GM12873 (cell line): ENCODE data around the gene TJAP1.

Experiments
- TF ChIP-seq, protein P1 (sequence below): IDR thresholded peaks from 2 replicates; pipeline ENCODE4 v1.5.1; 2012; ENCODE audit warnings: low read depth, mild to moderate bottlenecking, moderate library complexity, low read length, control low read depth; ENCODE audit not compliant: insufficient read depth; ENCODE audit errors: missing control alignments

Gene TJAP1

DNA sequence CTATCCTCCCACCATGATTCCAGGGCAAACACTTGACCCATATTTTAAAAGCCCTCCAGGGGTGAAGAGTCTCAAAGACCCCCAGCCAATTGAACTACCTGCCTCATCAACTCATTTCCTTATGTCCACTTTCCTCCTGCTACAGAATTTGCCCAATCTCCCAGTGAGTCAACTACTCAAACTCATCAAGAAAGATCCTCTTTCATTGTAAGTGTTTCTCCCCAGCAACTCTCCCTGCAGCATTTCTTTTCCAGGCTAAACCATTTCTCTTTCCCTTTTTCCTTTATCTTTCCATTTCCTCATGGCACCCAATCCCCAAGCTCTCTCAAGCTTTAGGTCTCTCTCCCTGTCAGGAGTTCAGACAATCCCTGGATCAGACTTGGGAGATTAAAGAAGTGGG, 23.5 kb upstream of the TJAP1 start:
- TF ChIP-seq, protein P1, sequence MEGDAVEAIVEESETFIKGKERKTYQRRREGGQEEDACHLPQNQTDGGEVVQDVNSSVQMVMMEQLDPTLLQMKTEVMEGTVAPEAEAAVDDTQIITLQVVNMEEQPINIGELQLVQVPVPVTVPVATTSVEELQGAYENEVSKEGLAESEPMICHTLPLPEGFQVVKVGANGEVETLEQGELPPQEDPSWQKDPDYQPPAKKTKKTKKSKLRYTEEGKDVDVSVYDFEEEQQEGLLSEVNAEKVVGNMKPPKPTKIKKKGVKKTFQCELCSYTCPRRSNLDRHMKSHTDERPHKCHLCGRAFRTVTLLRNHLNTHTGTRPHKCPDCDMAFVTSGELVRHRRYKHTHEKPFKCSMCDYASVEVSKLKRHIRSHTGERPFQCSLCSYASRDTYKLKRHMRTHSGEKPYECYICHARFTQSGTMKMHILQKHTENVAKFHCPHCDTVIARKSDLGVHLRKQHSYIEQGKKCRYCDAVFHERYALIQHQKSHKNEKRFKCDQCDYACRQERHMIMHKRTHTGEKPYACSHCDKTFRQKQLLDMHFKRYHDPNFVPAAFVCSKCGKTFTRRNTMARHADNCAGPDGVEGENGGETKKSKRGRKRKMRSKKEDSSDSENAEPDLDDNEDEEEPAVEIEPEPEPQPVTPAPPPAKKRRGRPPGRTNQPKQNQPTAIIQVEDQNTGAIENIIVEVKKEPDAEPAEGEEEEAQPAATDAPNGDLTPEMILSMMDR: no peak

DNA sequence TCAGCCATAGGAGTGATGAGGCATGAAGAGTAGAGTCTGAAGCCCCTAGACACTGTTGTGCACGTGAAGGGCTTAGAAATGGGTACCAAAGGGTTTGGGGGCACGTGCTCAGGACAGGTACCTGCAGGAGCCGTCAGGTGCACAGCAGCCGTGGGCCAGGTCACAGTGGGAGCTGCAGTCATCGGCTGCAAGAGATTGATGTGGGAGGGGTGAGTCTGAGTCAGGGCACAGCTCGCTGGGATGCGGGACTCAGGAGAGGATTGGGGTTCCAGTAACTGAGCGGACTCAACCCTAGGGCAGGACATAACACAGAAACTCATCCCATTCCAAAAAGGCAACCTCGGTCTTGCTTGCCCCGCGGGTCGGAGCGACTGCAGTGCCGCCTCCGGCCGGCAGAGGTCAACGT, 23.1 kb upstream of the TJAP1 start:
- TF ChIP-seq, protein P1: peak; percentile 96

DNA sequence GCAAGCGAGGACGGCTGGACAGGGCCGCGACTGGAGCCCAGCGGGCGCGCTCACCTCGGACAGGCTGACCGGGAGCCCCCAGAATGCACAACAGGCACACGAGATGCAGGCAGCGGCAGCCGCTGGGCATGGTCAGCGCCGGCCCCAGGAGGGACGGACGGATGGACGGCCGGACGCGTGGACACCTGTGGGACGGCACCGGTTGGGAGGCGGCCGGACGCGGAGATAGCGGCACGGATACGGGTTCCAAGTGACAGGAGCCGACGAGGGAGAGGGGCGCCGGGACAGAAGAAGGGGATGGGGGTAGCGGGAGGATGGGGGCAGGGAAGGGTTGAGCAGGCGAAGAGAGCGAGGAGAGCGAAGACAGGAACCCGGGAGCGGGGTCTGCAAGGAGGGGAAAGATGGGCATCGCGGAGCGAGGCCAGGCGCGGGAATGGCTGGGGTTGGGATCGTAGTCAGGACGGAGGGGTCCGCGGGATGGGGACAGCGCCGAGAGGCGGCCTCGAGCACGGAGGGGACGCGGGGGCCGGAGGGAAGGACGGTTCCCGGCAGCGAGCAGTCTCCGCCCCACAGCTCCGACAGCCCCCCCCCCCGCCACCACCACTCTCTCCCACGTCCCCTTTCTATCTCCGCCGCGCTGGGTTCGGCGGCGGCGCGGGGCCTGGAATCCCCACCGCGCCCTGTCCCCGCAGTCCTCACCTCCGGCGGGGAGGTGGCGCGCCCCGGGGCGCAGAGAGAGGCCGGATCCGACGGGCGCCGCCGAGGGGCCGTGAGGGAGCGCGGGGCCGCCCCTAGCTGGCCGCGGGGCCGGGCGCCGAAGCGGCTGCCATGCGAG, 22.5 kb upstream of the TJAP1 start:
- TF ChIP-seq, protein P1: no peak

DNA sequence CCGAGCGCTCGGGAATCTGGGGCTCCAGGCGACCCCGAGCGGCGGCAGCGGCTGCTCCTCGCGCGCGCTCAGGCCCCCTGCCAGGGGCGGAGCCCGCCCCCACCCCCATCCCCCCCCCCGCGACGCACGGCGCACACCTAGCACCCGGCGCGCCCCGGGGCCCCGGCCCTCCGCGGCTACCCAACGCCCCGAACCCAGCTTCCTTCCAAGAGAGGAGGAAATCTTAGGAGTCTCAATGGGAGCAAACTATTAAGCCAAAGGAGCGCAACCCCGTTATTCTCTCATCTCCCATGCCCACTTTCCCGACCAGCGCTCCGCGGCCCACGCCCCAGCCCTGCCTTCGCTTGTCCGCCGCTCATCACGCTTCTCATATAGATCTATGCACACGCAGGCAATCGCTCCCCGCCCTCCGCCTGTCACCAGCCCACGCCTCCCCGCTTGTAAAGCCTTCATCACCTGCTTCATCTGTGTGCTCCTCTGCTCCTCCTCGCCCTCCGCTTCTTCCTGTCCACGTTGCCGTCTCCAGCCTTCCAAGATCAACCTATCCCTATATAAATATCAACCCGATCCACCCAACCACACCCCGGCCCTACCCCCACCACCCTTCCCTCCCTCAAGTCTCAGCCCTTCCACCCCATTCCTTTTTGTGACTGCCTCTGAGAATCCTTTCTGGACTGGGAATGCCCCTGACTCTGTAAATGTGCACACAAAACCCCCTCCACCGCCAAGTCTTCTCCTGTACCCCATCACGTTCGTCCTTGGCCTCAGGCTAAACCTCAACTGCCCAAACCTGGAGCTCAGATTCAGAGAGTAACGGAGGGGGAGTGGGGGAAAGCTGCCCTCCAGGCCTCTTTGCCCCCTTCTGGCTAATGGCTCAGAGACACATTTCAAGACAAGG, 21.6 kb upstream of the TJAP1 start, which contains the start of gene DLK2:
DLK2 (minus strand) TSS at position 18 of the 898 bp plus-strand sequence. CDS start 723 bp downstream, outside the sequence.
- TF ChIP-seq, protein P1: peak; percentile 5

DNA sequence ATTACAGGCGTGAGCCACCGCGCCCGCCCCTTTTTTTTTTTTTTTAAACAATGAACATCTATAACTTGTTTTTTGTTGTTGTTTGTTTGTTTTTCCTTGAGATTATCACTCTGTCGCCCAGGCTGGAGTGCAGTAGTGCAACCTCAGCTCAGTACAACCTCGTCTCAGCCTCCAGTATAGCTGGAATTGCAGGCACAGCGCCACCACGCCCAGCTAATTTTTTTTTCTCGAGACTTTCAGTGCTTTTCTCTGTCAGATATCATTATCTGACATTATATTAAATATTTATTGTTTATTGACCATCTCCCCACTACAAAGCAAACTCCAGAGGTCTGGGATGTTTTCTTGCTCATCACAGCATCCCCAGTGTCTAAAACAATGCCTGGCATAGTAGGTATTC, 19.7 kb upstream of the TJAP1 start:
- TF ChIP-seq, protein P1: no peak

DNA sequence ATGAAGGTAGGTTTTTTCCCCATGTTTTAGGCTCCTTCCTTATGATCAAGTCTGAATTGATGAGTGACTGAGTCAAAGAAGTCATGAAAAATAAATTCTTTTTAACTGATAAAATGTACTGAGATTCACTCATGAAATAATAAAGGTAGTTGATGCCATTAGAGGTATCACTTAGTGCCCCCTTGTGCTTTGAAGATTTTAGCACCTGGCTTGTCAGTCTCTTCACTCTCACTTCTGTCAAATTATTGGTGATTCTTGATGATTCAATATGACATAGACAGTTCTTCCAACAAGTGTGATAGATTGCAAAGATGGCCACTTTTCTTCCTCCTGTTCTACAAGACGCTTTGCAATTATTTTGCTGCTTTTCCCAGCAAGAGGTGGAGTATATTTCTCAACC, 17.8 kb upstream of the TJAP1 start:
- TF ChIP-seq, protein P1: peak; percentile 9

DNA sequence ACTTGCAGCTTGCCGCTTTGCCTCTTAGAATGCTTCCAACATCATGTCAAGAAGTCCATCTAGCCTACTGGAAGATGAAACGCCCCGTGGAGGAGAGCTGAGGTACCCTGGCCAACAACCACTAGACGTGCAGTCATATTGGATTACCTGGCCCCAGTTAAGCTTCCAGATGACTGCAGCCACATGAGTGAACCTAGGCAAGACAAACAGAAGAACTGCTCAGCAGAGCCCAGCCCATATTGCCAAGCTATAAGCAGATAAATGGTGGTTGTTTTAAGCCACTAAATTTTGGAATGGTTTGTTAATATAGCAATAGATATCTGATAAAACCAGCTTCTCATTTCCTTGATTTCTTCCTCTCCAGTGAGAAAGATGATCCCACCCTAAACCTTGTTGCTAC, 17.3 kb upstream of the TJAP1 start:
- TF ChIP-seq, protein P1: no peak
